Kidney (tissue), 14 donors: ENCODE measurements around the gene STK38. TPM values are rescaled to one million over a fixed set of nuclear protein-coding genes. Genes with fewer than 3 reads are reported as not detected.
"Not testable (repeated sequence)": the region's sequence is repeated elsewhere in the genome, so short reads cannot be mapped to it uniquely, and the experiment has no call there.

Source experiments
- DNase-seq, 5 donors: peaks; one replicate each; pipeline ENCODE4 v3.0.0-alpha.2; 2013 to 2020
- FAIRE-seq: peaks from 2 replicates; lab custom pipeline; 2012; peaks lifted over from hg19 to GRCh38; lab: Jason Lieb, UNC
- H3K27ac ChIP-seq, 2 donors: one replicate each; pipeline ENCODE4 v1.7.0; 2013; ENCODE audit warnings: low read depth in 2 of 2, low read length in 2 of 2, inconsistent platforms in 1 of 2
- H3K27me3 ChIP-seq: one replicate; pipeline ENCODE4 v1.7.1; 2013; ENCODE audit warnings: low read length, inconsistent platforms; ENCODE audit not compliant: control insufficient read depth, insufficient read depth
- H3K36me3 ChIP-seq, 3 donors: one replicate each; pipeline versions ENCODE4 v1.7.0 to v1.7.1; 2013; ENCODE audit warnings: low read length in 3 of 3, control low read depth in 1 of 3, inconsistent platforms in 1 of 3; ENCODE audit not compliant: insufficient read depth in 3 of 3, control insufficient read depth in 2 of 3
- H3K4me1 ChIP-seq, 3 donors: one replicate each; pipeline versions ENCODE4 v1.7.0 to v1.7.1; 2013; ENCODE audit warnings: low read length in 3 of 3, inconsistent platforms in 1 of 3, low read depth in 1 of 3; ENCODE audit not compliant: control insufficient read depth in 2 of 3, insufficient read depth in 2 of 3
- H3K4me3 ChIP-seq, 3 donors: one replicate each; pipeline versions ENCODE4 v1.7.0 to v1.8.1; 2013; ENCODE audit warnings: low read length in 3 of 3, control low read depth in 1 of 3, inconsistent platforms in 1 of 3
- H3K9ac ChIP-seq, 3 donors: one replicate each; pipeline versions ENCODE4 v1.7.0 to v1.7.1; 2013; ENCODE audit warnings: low read length in 3 of 3, control low read depth in 1 of 3, inconsistent platforms in 1 of 3
- H3K9me3 ChIP-seq, 3 donors: one replicate each; pipeline versions ENCODE4 v1.7.0 to v1.7.1; 2013; ENCODE audit warnings: low read length in 3 of 3, control low read depth in 1 of 3, inconsistent platforms in 1 of 3; ENCODE audit not compliant: control insufficient read depth in 2 of 3, insufficient read depth in 1 of 3
- intact Hi-C: fragments of 100-400 bp; cut with DNase I; formaldehyde crosslinking; loops from one replicate; pipeline ENCODE4 v1.11.1; 2022
- polyA plus RNA-seq: library from polyadenylated mRNA; stranded (reverse); fragments of 350-450 nt; fragmentation: Illumina TruSeq; extraction: RNeasy Lipid Tissue Mini Kit (QIAGEN cat#74804); gene quantifications from one replicate; pipeline ENCODE4 v1.2.3, GENCODE V29; 2014; ENCODE audit warnings: low read depth, low replicate concordance; ENCODE audit not compliant: insufficient read depth
- total RNA-seq: library from RNA; stranded (reverse); fragmentation: NEBNext Ultra II Directional; extraction: Animal tissue kit (Norgen Biotek cat#: 25700); gene quantifications from one replicate; pipeline ENCODE4 v1.2.1, GENCODE V29; 2021
- TF ChIP-seq, protein P1 (sequence below): IDR thresholded peaks from 3 replicates; pipeline ENCODE4 v1.5.1; 2012; ENCODE audit warnings: mild to moderate bottlenecking, moderate library complexity, borderline replicate concordance; ENCODE audit not compliant: insufficient read depth; ENCODE audit errors: extremely low read depth
- donor health status: control.
- donor health status: control.
- donor health status: control.
- donor health status: control.
- donor health status: control.
- donor health status: DM: yes; HTN: yes; CAD: no.
- donor health status: Normal renal cell carcinoma (clear cell type).

The STK38 gene
- total and polyA plus RNA-seq, 2 donors from 2014 or later = 21.3 to 30.4 TPM

DNA sequence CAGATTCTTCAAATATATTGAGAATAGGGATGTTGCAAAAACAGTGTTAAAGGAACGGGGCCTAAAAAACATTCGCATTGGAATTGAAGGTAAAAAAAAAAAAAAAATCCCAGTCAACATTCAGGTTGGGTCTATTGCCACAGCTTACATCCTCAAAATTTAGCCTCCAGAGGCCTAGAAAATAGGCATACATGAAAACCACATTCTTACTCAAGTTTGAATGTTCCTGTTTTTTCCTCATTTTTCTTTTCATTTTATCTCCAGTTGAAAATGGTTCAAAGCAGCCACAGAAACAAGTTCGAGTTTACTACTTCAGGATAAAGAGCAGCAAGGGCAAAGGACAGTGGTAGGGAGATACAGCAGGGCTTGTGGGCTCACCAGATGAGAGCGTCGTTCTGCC, 62.5 kb downstream of the STK38 start:
- no peaks in the 10 kb centered on the region for H3K9me3 ChIP-seq
- H3K27me3 ChIP-seq = no peaks in the 10 kb centered on the region
- no peak for FAIRE-seq
- intact Hi-C loops = no loop called here
- H3K27ac ChIP-seq = no peak overlapping the region
- peaks cover 12 to 30% (median 27%) of the 10 kb centered on the region in 3 donors for H3K36me3 ChIP-seq
- no peak for DNase-seq
- TF ChIP-seq, protein P1, sequence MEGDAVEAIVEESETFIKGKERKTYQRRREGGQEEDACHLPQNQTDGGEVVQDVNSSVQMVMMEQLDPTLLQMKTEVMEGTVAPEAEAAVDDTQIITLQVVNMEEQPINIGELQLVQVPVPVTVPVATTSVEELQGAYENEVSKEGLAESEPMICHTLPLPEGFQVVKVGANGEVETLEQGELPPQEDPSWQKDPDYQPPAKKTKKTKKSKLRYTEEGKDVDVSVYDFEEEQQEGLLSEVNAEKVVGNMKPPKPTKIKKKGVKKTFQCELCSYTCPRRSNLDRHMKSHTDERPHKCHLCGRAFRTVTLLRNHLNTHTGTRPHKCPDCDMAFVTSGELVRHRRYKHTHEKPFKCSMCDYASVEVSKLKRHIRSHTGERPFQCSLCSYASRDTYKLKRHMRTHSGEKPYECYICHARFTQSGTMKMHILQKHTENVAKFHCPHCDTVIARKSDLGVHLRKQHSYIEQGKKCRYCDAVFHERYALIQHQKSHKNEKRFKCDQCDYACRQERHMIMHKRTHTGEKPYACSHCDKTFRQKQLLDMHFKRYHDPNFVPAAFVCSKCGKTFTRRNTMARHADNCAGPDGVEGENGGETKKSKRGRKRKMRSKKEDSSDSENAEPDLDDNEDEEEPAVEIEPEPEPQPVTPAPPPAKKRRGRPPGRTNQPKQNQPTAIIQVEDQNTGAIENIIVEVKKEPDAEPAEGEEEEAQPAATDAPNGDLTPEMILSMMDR = no peak
- no peak overlapping the region for H3K9ac ChIP-seq
- no peak overlapping the region for H3K4me3 ChIP-seq
- H3K4me1 ChIP-seq = no peaks in the 10 kb centered on the region

DNA sequence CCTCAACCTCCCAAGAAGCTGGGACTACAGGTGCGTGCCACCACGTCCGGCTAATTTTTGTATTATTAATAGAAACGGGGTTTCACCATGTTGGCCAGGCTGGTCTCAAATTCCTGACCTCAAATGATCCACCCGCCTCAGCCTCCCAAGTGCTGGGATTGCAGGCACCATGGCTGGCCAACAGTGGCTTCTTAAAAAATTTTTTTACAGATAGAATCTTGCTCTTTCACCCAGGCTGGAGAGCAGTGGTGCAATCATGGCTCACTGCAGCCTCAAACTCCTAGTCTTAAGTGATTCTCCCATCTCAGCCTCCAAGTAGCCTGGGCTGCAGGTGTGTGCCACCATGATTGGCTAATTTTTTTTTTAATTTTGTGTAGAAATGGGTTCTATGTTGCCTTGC, 64.0 kb downstream of the STK38 start:
- H3K4me3 ChIP-seq, H3K9ac ChIP-seq, H3K27me3 ChIP-seq, H3K4me1 ChIP-seq, FAIRE-seq, H3K27ac ChIP-seq, H3K9me3 ChIP-seq, DNase-seq, intact Hi-C loops: not testable (repeated sequence)
- H3K36me3 ChIP-seq = peaks cover 12 to 30% (median 30%) of the 10 kb centered on the region in 3 donors

DNA sequence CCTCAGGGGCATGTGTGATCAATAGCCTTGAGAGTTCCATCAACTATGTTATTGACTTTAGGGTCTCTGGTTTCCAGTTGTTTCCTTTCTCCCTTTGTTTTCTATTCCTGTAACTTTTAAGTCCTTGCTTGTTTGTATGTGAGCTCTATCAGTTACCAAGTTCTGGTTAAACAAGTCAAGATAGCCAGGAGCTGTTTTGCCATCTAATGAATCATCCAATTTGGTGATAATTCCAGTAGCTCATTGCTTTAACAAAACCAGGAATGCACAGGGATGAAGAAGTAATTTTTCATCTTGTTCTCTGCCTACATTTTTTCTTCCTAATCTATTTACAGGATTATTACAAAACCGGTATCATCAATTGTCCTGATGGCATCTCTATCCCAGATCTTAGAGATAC, 68.0 kb downstream of the STK38 start:
- no peaks in the 10 kb centered on the region for H3K9me3 ChIP-seq
- TF ChIP-seq, protein P1 = no peak
- H3K36me3 ChIP-seq = peaks cover 3 to 19% (median 8%) of the 10 kb centered on the region in 3 donors
- FAIRE-seq (no peak), DNase-seq (no peak)
- H3K27me3 ChIP-seq = no peaks in the 10 kb centered on the region
- no peak overlapping the region for H3K4me3 ChIP-seq
- H3K4me1 ChIP-seq = no peaks in the 10 kb centered on the region
- H3K9ac ChIP-seq = no peak overlapping the region
- intact Hi-C loops = no loop called here
- H3K27ac ChIP-seq = no peak overlapping the region

DNA sequence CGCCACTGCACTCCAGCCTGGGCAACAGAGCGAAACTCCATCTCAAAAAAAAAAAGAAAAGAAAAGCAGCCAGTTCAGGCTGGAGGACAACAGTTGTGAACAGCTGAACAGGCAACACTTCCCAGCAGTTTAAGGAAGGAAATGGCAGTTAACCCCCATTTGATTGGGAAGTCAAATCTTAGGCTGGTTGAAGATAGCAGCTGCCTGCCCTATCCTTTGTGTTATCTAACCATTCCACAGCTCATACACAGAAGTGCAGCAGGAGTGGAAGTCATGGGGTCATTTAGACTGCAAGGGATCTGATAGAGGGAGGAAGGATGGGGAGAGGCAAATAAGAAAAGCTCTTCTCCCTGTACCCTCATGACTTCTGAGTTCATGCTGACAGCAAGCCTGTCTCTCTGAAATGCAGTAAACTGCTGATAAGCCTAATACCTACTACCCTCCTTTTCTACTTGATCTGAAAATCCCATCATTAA, 69.2 kb downstream of the STK38 start:
- Histone ChIP-seq H3K9me3 (no peaks in the 10 kb centered on the region), H3K27me3 (no peaks in the 10 kb centered on the region), H3K36me3 (peaks cover 3 to 19% (median 8%) of the 10 kb centered on the region in 3 donors), H3K27ac (no peak overlapping the region), H3K4me3 (no peak overlapping the region), H3K9ac (no peak overlapping the region), H3K4me1 (no peaks in the 10 kb centered on the region)
- TF ChIP-seq, protein P1 = no peak
- intact Hi-C loops = no loop called here
- no peak for FAIRE-seq
- no peak for DNase-seq
